Tibial artery (tissue), 4 donors: Measurements from ENCODE around the gene NFIB.

Source experiments
- DNase-seq, 2 donors: peaks; one replicate each; pipeline ENCODE4 v3.0.0-alpha.2; 2019
- H3K27ac ChIP-seq, 2 donors: fragments of 200-600 bp; sonication (generic) in 1 of 2; 1 replicate in 1 of 2; 2 replicates in 1 of 2; pipeline ENCODE4 v1.5.1; 2018 to 2019; ENCODE audit warnings: mild to moderate bottlenecking in 1 of 2
- H3K27me3 ChIP-seq, 2 donors: fragments of 200-600 bp; sonication (generic) in 1 of 2; one replicate each; pipeline versions ENCODE4 v1.5.1 to v1.6.0; 2016 to 2019
- H3K36me3 ChIP-seq, 3 donors: fragments of 200-600 bp; sonication (generic) in 2 of 3; one replicate each; pipeline ENCODE4 v1.5.1; 2016 to 2019; ENCODE audit warnings: mild to moderate bottlenecking in 2 of 3
- H3K4me1 ChIP-seq, 4 donors: fragments of 200-600 bp; sonication (generic) in 2 of 4; 1 replicate in 3 of 4; 2 replicates in 1 of 4; pipeline ENCODE4 v1.5.1; 2016 to 2019
- H3K4me3 ChIP-seq, 2 donors: fragments of 200-600 bp; sonication (generic) in 1 of 2; 1 replicate in 1 of 2; 2 replicates in 1 of 2; pipeline ENCODE4 v1.5.1; 2018 to 2019; ENCODE audit warnings: mild to moderate bottlenecking in 2 of 2
- H3K9me3 ChIP-seq, 3 donors: fragments of 200-600 bp; sonication (generic) in 1 of 3; one replicate each; pipeline ENCODE4 v1.5.1; 2016 to 2019
- CTCF ChIP-seq, 2 experiments: fragments of 200-600 bp in 1 of 2; fragments of 450-650 bp in 1 of 2; IDR thresholded peaks; one replicate each; pipeline ENCODE4 v1.5.1; 2017 to 2019; ENCODE audit warnings: antibody characterized with exemption in 2 of 2, mild to moderate bottlenecking in 1 of 2, moderate library complexity in 1 of 2
- intact Hi-C: fragments of 100-400 bp; cut with DNase I; formaldehyde crosslinking; loops from one replicate; pipeline ENCODE4 v1.15.0; 2023; ENCODE audit warnings: low total_unique reads

NFIB gene

GRCh38 chr9:14135421-14135820 lies 178.5 kb downstream of the NFIB start:
- H3K4me3 ChIP-seq = no peak overlapping the region
- no peaks in the 10 kb centered on the region for H3K36me3 ChIP-seq
- H3K27me3 ChIP-seq = no peaks in the 10 kb centered on the region
- DNase-seq = no peak
- H3K27ac ChIP-seq = no peak overlapping the region
- intact Hi-C loops = no loop called here
- H3K9me3 ChIP-seq = no peaks in the 10 kb centered on the region
- peaks cover 0 to 17% (median 7%) of the 10 kb centered on the region in 4 donors for H3K4me1 ChIP-seq
- no peak for TF ChIP-seq CTCF (IDR thresholded peaks at IDR 0.05)

DNA sequence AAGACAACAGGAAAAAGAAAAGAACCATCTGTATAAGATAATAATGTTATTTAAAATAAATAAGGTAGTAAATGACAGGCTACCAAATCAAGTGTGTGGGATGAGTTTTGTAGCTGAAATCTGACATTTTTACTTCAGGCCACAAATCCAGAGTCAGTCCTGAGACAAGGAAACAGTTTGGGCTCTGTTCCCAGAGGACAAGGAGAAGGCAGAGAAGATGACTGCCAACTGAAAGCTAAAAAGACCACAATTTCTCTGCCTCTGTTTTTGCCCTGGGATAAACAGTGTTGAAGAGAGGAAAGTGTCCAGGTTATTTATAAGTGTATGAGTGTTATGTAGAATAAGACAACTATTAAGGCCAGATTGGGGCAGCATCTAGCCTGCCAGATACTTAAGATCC lies 180.5 kb downstream of the NFIB start:
- no peak overlapping the region for H3K4me3 ChIP-seq
- no peak for TF ChIP-seq CTCF (IDR thresholded peaks at IDR 0.05)
- no peaks in the 10 kb centered on the region for H3K9me3 ChIP-seq
- H3K4me1 ChIP-seq = peaks cover 0 to 20% (median 7%) of the 10 kb centered on the region in 4 donors
- no peaks in the 10 kb centered on the region for H3K27me3 ChIP-seq
- H3K27ac ChIP-seq = peak overlapping the region; percentile 9 to 19
- no peak for DNase-seq
- intact Hi-C loops = no loop called here
- H3K36me3 ChIP-seq = no peaks in the 10 kb centered on the region

- no peak for DNase-seq
- intact Hi-C loops = no loop called here
- Histone ChIP-seq H3K4me1 (peaks cover 0 to 20% (median 7%) of the 10 kb centered on the region in 4 donors), H3K27ac (peak overlapping the region; percentile 9 to 19), H3K27me3 (no peaks in the 10 kb centered on the region), H3K9me3 (no peaks in the 10 kb centered on the region), H3K36me3 (no peaks in the 10 kb centered on the region), H3K4me3 (no peak overlapping the region)
- no peak for TF ChIP-seq CTCF (IDR thresholded peaks at IDR 0.05)
Measured at GRCh38 chr9:14132775-14133174, 181.2 kb downstream of the NFIB start.

DNA sequence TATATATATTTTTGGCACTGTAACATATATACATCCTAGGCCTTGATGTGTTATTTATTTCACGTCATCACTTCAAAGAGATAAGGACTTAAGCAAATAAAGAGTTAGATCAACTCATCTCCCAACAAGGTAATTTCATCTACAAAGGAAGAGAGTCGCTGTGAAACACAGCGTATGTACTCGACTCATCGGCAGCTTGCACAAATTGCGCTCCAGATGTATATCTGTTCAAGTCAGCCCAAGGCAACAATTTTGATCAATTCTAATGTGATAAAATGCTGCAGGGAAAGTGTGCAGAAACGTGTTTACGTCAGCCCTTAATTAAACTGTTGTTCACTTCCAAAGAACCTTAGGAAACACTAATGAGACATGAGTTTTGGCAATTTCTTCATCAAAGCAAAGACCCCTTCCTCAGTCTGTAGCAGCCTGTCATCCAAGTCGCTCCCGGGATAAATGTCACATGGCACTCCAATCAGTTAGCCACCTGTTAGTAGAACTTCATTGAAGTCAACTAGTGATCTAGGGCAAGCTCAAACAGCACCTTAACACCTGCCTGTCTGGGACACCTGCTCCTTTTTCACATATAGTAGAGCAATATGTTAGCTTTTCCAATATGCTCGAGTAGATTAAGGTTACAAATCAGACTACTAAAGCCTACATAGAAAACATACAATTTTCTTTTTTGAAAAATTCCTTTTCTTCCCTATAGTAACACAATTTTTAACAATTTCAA lies 182.4 kb downstream of the NFIB start:
- TF ChIP-seq CTCF (IDR thresholded peaks at IDR 0.05) = no peak

DNA sequence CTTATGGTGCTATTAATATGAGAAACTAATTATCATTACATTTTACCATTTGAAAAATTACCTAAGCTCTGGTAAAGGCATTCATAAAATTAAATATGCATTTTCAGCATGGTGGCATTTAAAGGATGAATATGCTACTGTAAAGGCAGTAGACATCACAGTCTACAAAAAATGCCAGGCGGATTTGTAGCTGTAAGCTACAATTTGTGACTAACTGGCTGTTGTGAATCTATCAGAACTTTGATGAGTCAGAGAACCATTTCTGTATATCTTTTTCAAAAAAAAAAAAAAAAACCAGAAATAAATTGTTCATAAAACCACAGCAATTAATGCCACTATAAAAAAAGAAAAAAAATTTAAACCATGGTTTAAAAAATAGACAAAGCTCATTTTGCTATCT lies 186.3 kb downstream of the NFIB start:
- intact Hi-C loops = no loop called here
- no peaks in the 10 kb centered on the region for H3K27me3 ChIP-seq
- peaks cover 8 to 27% (median 10%) of the 10 kb centered on the region in 3 donors for H3K36me3 ChIP-seq
- TF ChIP-seq CTCF (IDR thresholded peaks at IDR 0.05) = no peak
- DNase-seq = no peak
- peaks cover 0 to 8% (median under 1%) of the 10 kb centered on the region in 4 donors for H3K4me1 ChIP-seq
- no peak overlapping the region for H3K27ac ChIP-seq
- no peaks in the 10 kb centered on the region for H3K9me3 ChIP-seq
- H3K4me3 ChIP-seq = no peak overlapping the region

More for the DNA sequence above, 182.4 kb downstream of the NFIB start:
- H3K4me3 ChIP-seq = no peak overlapping the region
- no peaks in the 10 kb centered on the region for H3K27me3 ChIP-seq
- peaks cover 0 to 8% (median 4%) of the 10 kb centered on the region in 3 donors for H3K36me3 ChIP-seq
- intact Hi-C loops = no loop called here
- no peaks in the 10 kb centered on the region for H3K9me3 ChIP-seq
- H3K27ac ChIP-seq = no peak overlapping the region
- DNase-seq = no peak
- H3K4me1 ChIP-seq = peaks cover 0 to 20% (median 7%) of the 10 kb centered on the region in 4 donors
